ENCODE data around the gene PLSCR4. TPM values are rescaled to one million over a fixed set of nuclear protein-coding genes. Genes with fewer than 3 reads are reported as not detected.

PLSCR4 gene
- total RNA-seq, 2 experiments from 2014 or later, result not detected

GRCh38 chr3:146203776-146204175 is 47.1 kb downstream of the PLSCR4 start:
- CTCF ChIA-PET, result interaction anchor here (1.6 to 2.1 kb wide), 3 partner anchors 15 to 374 kb away, joined by 3 to 10 read pairs (median 7); no protein-coding TSS in a partner anchor

GRCh38 chr3:146200461-146201220 is 50.3 kb downstream of the PLSCR4 start:
- ChIA-PET POLR2A (no interaction called here), CTCF (interaction anchor here (1.3 to 2.0 kb wide), 2 partner anchors 10 to 12 kb away, joined by 3 to 4 read pairs; no protein-coding TSS in a partner anchor)
- no peaks in the 10 kb centered on the region for H3K9me3 Mint-ChIP-seq
- no peaks in the 10 kb centered on the region for H3K36me3 Mint-ChIP-seq (ENCODE audit: low read depth)
- H3K27ac Mint-ChIP-seq, result no peak overlapping the region
- TF ChIP-seq CTCF (IDR thresholded peaks at IDR 0.05), result no peak
- H3K27me3 Mint-ChIP-seq, result peaks cover 7% of the 10 kb centered on the region
- H3K4me3 Mint-ChIP-seq, result no peak overlapping the region
- no peak for ATAC-seq
- no peak for DNase-seq
- intact Hi-C loops (cut with micrococcal nuclease), result no loop called here
- no peaks in the 10 kb centered on the region for H3K4me1 Mint-ChIP-seq (ENCODE audit: low read depth)

More at GRCh38 chr3:146203776-146204175, 47.1 kb downstream of the PLSCR4 start:
- DNase-seq, result no peak
- Mint-ChIP-seq H3K27me3 (peaks cover 10% of the 10 kb centered on the region), H3K27ac (no peak overlapping the region), H3K4me1 (ENCODE audit: low read depth) (no peaks in the 10 kb centered on the region), H3K4me3 (no peak overlapping the region), H3K9me3 (no peaks in the 10 kb centered on the region), H3K36me3 (ENCODE audit: low read depth) (no peaks in the 10 kb centered on the region)
- TF ChIP-seq CTCF (IDR thresholded peaks at IDR 0.05), result no peak
- intact Hi-C loops (cut with micrococcal nuclease), result no loop called here
- POLR2A ChIA-PET, result no interaction called here
- no peak for ATAC-seq

GRCh38 chr3:146199762-146200161 is 51.1 kb downstream of the PLSCR4 start:
- intact Hi-C loops (cut with micrococcal nuclease), result no loop called here
- POLR2A ChIA-PET, result no interaction called here
- ATAC-seq (no peak), DNase-seq (no peak)
- Mint-ChIP-seq H3K27me3 (peaks cover 7% of the 10 kb centered on the region), H3K9me3 (no peaks in the 10 kb centered on the region), H3K4me1 (ENCODE audit: low read depth) (no peaks in the 10 kb centered on the region), H3K27ac (no peak overlapping the region), H3K36me3 (ENCODE audit: low read depth) (no peaks in the 10 kb centered on the region), H3K4me3 (no peak overlapping the region)
- CTCF ChIA-PET, result interaction anchor here (1.3 to 2.0 kb wide), 2 partner anchors 9 to 11 kb away, joined by 3 to 4 read pairs; no protein-coding TSS in a partner anchor
- TF ChIP-seq CTCF (IDR thresholded peaks at IDR 0.05), result no peak

- Mint-ChIP-seq H3K36me3 (ENCODE audit: low read depth) (no peaks in the 10 kb centered on the region), H3K27ac (no peak overlapping the region), H3K27me3 (peaks cover 5% of the 10 kb centered on the region), H3K4me3 (no peak overlapping the region), H3K4me1 (ENCODE audit: low read depth) (no peaks in the 10 kb centered on the region), H3K9me3 (no peaks in the 10 kb centered on the region)
- no peak for ATAC-seq
- no peak for DNase-seq
- ChIA-PET CTCF (interaction anchor here (1.4 kb wide), 1 partner anchor 131 kb away, joined by 3 read pairs; no protein-coding TSS in a partner anchor), POLR2A (no interaction called here)
- intact Hi-C loops (cut with micrococcal nuclease), result no loop called here
- TF ChIP-seq CTCF (IDR thresholded peaks at IDR 0.05), result no peak
Observed at GRCh38 chr3:146196789-146197188, 54.1 kb downstream of the PLSCR4 start.

- Mint-ChIP-seq H3K4me1 (ENCODE audit: low read depth) (no peaks in the 10 kb centered on the region), H3K36me3 (ENCODE audit: low read depth) (no peaks in the 10 kb centered on the region), H3K27ac (no peak overlapping the region), H3K9me3 (no peaks in the 10 kb centered on the region), H3K27me3 (peaks cover 5% of the 10 kb centered on the region), H3K4me3 (no peak overlapping the region)
- ATAC-seq (no peak), DNase-seq (no peak)
- ChIA-PET CTCF (no interaction called here), POLR2A (no interaction called here)
- intact Hi-C loops (cut with micrococcal nuclease), result no loop called here
- TF ChIP-seq CTCF (IDR thresholded peaks at IDR 0.05), result no peak
Observed at GRCh38 chr3:146195605-146196004, 55.3 kb downstream of the PLSCR4 start.
